Ascending aorta (tissue), 2 donors: ENCODE data around the gene PSORS1C1. TPM values are rescaled to one million over a fixed set of nuclear protein-coding genes. Genes with fewer than 3 reads are reported as not detected.

Experiments
- DNase-seq, 2 donors: peaks; one replicate each; pipeline ENCODE4 v3.0.0-alpha.2; 2019; ENCODE audit warnings: low spot score in 2 of 2
- H3K27ac ChIP-seq, 2 donors: fragments of 200-600 bp; sonication (generic); one replicate each; pipeline ENCODE4 v1.5.1; 2016 to 2017; ENCODE audit warnings: mild to moderate bottlenecking in 1 of 2
- H3K27me3 ChIP-seq: fragments of 200-600 bp; sonication (generic); one replicate; pipeline ENCODE4 v1.5.1; 2017
- H3K36me3 ChIP-seq, 2 donors: fragments of 200-600 bp; sonication (generic); one replicate each; pipeline ENCODE4 v1.5.1; 2016
- H3K4me1 ChIP-seq, 2 donors: fragments of 200-600 bp; sonication (generic); one replicate each; pipeline ENCODE4 v1.5.1; 2016 to 2017; ENCODE audit warnings: mild to moderate bottlenecking in 1 of 2
- H3K4me3 ChIP-seq, 2 donors: fragments of 200-600 bp; sonication (generic); one replicate each; pipeline ENCODE4 v1.5.1; 2016 to 2017; ENCODE audit warnings: mild to moderate bottlenecking in 1 of 2
- H3K9me3 ChIP-seq, 2 donors: fragments of 200-600 bp; sonication (generic); one replicate each; pipeline ENCODE4 v1.5.1; 2016
- CTCF ChIP-seq, 3 experiments: fragments of 200-600 bp in 2 of 3; fragments of 450-650 bp in 1 of 3; sonication (generic) in 2 of 3; IDR thresholded peaks; one replicate each; pipeline ENCODE4 v1.5.1; 2016 to 2019; ENCODE audit warnings: antibody characterized with exemption in 3 of 3, mild to moderate bottlenecking in 1 of 3, moderate library complexity in 1 of 3
- intact Hi-C: fragments of 100-400 bp; cut with DNase I; formaldehyde crosslinking; loops from one replicate; pipeline ENCODE4 v1.15.1; 2023
- total RNA-seq: library from RNA; depleted of rRNA; stranded (reverse); fragments of >200 nt; gene quantifications from one replicate; pipeline ENCODE4 v1.1.0, GENCODE V29; 2016

PSORS1C1 gene
- total RNA-seq, 1 donor from 2014 or later = not detected

- H3K27ac ChIP-seq = no peak overlapping the region
- H3K36me3 ChIP-seq = no peaks in the 10 kb centered on the region
- no peak for TF ChIP-seq CTCF (IDR thresholded peaks at IDR 0.05)
- DNase-seq = no peak
- H3K4me1 ChIP-seq = peaks cover 0 to 17% of the 10 kb centered on the region in 2 donors
- intact Hi-C loops = no loop called here
- H3K9me3 ChIP-seq = no peaks in the 10 kb centered on the region
- peak overlapping the region in 1 of 2 donors; percentile 6 for H3K4me3 ChIP-seq
- H3K27me3 ChIP-seq = no peaks in the 10 kb centered on the region
Measured at GRCh38 chr6:31116661-31117385, 2.2 kb downstream of the PSORS1C1 start.

GRCh38 chr6:31118178-31118577 is 3.6 kb downstream of the PSORS1C1 start:
- intact Hi-C loops = no loop called here
- no peaks in the 10 kb centered on the region for H3K9me3 ChIP-seq
- H3K27ac ChIP-seq = no peak overlapping the region
- H3K4me3 ChIP-seq = no peak overlapping the region
- H3K36me3 ChIP-seq = no peaks in the 10 kb centered on the region
- DNase-seq = no peak
- no peaks in the 10 kb centered on the region for H3K27me3 ChIP-seq
- TF ChIP-seq CTCF (IDR thresholded peaks at IDR 0.05) = no peak
- H3K4me1 ChIP-seq = peaks cover 0 to 29% of the 10 kb centered on the region in 2 donors

DNA sequence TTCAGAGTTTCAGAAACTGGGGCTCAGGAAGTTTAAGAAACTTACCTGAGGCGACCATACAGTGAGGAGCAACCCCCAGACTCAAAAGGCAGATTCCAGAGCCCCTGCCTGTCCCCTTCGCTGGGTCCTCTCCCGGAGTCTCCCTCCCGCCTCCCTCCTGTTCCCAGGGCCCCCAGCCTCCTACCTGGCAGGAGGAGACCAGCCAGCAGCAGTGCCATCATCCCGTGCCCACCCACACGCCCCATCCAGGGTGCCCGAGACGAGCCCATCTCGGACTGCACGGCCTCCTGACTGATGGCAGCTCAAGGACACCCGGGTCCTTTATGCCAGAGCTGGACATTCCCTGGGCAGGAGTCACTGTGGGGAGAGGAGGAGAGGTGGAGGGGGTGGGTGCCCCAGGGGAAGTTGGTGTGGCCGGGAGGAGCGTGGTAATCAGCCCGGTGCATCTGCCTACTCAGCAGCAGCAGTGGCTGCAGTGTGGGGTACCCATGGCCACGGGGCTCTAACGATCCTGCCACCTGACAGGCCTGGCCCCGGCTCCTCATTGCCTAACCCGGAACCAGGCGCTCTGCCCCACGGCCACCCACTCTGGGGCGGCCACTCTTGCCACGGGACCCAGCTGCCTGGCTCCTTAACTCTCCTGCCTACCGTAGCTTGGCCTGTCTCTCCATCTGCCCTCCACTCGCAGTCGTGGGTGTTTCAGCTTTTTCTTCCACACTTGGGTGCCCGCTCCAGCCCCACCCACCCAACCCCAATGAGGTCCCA is 5.7 kb downstream of the PSORS1C1 start, which contains the start of gene CDSN:
Gene CDSN, minus strand, starts transcription at position 296 of the 765 bp plus-strand sequence. Its CDS starts 27 bp downstream, at position 269.
- DNase-seq = no peak
- Histone ChIP-seq H3K9me3 (no peaks in the 10 kb centered on the region), H3K36me3 (no peaks in the 10 kb centered on the region), H3K4me1 (peaks cover 0 to 14% of the 10 kb centered on the region in 2 donors), H3K4me3 (no peak within 1 kb of the TSS), H3K27me3 (no peaks in the 10 kb centered on the region), H3K27ac (no peak within 1 kb of the TSS)
- no peak for TF ChIP-seq CTCF (IDR thresholded peaks at IDR 0.05)
- intact Hi-C loops = no loop called here

DNA sequence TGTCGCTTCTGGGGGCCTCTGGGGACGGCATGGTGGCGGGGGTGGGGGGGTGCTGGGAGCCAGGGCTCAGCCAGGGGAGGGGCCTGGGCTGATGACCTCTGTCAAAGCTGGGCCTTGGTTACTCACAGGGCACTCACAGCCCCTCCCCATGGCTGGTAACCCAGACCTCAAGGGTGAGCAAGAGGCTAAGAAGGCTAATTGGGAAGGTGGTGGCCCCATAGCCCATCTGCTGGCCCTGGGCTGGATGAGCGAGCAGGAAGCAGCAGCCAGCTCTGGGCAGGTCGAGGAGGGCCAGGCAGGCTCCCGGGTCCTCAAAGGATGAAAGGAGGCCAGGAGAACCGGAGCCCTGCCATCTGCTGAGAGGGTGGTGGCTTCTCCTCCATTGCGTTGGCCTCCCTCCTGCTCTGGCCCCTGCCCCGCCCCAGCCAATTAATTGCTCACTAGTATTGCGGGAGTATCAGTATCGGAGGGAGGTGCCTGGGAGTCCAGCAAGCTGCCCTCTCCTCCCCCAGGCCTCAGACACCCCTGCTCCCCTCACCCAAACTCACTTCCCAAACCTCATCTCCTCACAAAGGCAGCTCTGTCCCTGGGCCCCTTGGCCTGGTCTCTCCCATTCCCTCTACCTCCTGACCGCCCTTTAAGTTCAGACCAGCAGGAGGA is 6.7 kb downstream of the PSORS1C1 start:
- H3K4me3 ChIP-seq = no peak overlapping the region
- TF ChIP-seq CTCF (IDR thresholded peaks at IDR 0.05) = no peak
- DNase-seq = no peak
- H3K9me3 ChIP-seq = no peaks in the 10 kb centered on the region
- peaks cover 0 to 12% of the 10 kb centered on the region in 2 donors for H3K4me1 ChIP-seq
- intact Hi-C loops = no loop called here
- H3K36me3 ChIP-seq = no peaks in the 10 kb centered on the region
- no peaks in the 10 kb centered on the region for H3K27me3 ChIP-seq
- no peak overlapping the region for H3K27ac ChIP-seq

DNA sequence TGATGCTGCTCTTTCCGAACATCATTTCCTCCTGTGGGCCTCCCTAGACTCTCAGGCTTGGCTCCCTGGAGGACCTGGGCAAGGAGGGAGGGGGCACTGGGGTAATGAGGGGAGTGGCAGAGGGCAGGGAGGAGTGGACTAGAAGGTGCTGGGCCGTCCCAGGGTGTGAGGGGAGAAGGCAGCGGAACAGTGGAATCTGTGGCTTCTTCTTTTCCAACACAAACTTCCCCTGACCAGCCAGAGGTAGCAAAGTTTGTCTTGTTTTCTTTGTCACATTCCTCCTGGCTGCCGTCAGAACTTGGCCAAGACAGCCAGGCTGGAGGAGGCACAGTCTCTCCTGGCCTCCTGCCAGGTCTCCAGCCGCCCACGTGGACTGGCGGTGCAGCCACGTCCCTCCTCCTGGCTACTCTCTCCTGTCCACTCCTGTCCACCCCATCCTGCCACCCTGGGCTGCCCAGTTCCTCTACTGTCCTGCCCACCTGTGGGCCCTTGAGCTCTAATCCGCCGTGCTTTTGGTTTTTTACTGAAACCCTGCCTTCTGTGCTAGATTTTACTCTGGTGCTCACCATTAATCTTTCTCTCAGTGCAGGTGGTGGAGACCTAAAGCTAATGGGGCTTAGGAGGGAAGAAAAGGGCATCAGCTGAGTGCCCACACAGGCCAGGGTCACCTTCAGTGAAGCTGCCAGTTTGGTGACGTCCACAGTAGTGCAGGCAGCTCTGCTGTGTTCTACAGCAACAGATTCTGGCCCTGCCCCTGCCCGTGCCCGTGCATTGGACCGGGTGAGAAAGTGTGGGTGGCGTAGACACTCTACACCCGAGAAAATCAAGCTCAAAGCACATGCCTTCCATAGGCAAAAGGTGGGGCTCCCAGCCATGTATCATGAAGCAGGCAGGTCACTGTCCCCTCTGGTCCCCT is 8.4 kb downstream of the PSORS1C1 start:
- Histone ChIP-seq H3K4me1 (peaks cover 0 to 12% of the 10 kb centered on the region in 2 donors), H3K27me3 (no peaks in the 10 kb centered on the region), H3K27ac (peak overlapping the region; percentile 48 to 56), H3K4me3 (no peak overlapping the region), H3K9me3 (no peaks in the 10 kb centered on the region), H3K36me3 (no peaks in the 10 kb centered on the region)
- TF ChIP-seq CTCF (IDR thresholded peaks at IDR 0.05) = no peak
- intact Hi-C loops = no loop called here
- peak in 1 of 2 donors; percentile 78 for DNase-seq
